Right renal cortex interstitium (tissue), 3 donors: Measurements from ENCODE around the gene SASH1. TPM values are rescaled to one million over a fixed set of nuclear protein-coding genes. Genes with fewer than 3 reads are reported as not detected.

Experiments
- DNase-seq, 3 donors: peaks; one replicate each; pipeline ENCODE4 v3.0.0-alpha.2; 2013; ENCODE audit warnings: low read depth in 3 of 3, low spot score in 2 of 3
- polyA plus RNA-seq, 3 donors: library from polyadenylated mRNA; unstranded; fragments of 120-200 nt; gene quantifications; one replicate each; pipeline ENCODE4 v1.2.1, GENCODE V29; 2013; ENCODE audit not compliant: insufficient read length in 3 of 3

Gene SASH1
- polyA plus RNA-seq, 3 donors, result 26.7 to 27.7 (median 26.9) TPM

DNA sequence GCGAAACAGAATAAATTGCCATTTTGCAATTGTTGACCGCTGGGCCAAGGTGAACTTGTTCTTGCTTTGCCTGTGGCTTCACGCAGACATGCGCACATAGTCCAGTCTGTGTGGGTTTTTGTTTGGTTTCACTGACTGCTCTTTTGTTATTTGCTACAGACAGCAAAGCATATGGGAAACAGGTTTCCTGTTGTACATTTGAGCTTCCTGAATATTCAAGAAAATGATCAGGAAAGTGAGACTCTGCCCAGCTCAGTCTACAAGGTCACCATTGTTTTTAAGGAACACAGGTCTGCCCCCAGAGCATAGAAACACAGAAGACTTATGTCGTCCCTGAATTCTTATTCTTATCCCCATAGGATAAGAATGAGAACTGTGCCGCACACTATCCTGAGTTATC, 55.6 kb downstream of the SASH1 start:
- no peak for DNase-seq

DNA sequence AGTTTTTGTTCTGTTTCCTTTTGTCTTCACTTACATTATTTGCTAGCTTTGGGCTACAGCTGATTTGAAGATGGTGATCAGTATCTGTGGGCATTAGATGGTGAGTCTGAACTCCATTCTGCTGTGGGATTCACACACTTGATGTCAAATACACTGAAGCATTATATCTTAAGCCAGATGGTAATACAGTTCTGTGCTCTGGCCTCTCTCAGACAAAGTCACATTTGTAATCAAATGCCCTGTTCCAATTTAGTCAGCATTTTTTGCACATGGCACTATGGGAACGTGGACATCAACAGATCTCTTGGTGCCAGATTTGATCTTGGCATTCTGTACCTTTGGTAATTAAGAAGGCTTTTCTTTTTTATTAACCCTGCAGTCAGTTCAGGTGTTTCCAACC, 56.0 kb downstream of the SASH1 start:
- no peak for DNase-seq

DNA sequence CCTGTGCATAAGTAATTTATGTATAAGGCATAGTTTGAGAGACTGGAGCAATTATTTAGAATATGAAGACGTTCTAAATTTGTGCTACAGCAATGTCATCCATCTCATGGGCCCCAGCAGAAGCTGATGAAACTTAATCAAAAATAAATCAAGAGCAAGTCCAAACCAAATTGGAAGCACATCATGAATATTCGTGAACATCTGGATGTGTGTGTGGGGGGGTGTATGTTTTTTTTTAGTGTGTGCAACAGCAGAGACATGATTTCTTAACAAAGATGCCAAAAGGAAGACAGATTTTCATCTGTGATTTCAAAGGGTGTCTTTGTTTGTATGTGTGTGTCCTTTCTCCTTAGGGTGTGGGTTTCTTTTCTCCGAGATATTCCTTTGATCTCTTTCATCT, 58.9 kb downstream of the SASH1 start:
- no peak for DNase-seq

DNA sequence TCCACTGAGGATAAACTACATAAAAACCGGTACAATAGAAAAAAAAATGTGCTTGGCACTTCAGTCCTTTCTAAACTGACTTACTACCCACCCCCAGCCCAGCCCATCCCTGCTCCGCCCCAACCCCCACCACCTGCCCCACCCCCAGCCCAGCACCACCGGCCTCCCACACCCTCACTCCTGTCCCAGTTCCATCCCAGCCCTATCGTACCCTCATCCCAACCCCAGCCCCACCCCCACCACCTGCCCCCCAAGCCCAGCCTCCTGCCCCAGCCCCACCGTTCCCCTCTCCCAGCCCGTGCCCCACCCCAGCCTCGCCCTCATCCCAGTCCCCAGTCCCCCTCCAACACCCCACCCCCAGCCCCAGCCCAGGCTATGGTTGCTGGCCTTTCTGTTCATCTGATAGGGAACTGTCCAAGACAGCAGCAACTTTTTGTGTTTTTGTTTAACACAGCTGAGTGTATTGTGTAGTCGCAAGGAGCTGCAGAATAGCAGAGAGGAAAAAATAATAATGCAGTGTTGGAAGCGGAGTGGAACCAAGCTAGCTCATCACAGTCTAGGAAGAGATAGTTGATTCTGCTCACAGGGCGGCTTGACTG, 61.9 kb downstream of the SASH1 start:
- DNase-seq, result no peak

DNA sequence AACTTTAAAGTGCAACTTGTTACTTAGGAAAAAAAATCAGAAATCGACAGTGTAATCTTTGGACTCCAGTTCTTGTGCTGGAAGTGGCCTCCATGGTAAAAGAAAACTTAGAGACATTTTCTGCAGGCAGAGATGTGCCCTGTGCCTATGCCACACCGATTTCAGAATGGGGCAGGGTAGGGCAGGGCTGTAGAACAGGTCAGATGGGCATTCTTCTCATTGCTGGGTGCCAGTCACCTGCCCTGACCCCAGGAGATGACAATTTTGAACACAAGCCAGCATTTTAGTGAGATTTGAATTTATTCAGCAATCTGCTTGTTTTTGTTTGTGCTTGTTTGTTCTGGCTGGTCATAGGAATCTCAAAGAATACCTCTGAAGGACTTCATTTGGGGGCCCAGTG, 63.3 kb downstream of the SASH1 start:
- DNase-seq, result no peak

DNA sequence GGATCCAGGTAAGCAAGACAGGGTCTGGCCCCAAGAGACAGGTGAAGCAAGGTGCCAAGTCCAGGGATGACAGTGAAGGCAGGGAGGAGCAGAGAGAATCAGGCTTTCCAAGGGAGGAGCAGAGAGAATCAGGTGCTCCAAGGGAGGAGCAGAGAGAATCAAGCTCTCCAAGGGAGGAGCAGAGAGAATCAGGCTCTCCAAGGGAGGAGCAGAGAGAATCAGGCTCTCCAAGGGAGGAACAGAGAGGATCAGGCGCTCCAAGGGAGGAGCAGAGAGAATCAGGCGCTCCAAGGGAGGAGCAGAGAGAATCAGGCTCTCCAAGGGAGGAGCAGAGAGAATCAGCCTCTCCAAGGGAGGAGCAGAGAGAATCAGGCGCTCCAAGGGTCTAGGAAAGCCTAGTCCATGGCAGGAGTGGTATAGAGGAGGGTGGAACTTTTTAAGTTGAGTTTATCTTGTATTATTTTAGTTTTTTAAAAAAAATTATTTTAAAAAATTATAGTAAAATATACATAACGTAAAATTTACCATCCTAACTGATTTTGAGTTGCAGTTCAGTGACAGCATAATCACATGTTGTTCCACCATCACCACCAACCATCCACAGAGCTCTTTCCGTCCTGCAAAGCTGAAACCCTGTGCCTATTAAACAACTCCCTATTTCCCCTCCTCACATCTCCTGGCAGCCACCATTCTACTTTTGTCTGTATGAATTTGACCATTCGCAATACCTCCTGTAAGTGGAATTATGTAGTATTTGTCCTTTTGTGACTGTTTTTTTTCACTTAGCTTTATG, 64.1 kb downstream of the SASH1 start:
- no peak for DNase-seq

DNA sequence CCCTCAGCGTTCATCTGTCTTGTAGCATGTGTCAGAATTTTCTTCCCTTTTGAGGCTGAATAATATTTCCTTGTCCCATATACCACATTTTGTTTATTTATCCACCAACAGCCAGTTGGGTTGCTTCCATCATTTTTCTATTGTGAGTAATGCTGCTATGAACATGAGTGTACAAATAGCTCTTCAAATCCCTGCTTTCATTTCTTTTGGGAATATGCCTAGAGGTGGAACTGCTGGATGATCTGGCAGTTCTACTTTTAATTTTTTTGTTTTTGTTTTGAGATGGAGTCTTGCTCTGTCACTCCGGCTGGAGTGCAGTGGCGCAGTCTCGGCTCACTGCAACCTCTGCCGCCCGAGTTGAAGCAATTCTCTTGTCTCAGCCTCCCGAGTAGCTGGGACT, 64.7 kb downstream of the SASH1 start:
- no peak for DNase-seq

DNA sequence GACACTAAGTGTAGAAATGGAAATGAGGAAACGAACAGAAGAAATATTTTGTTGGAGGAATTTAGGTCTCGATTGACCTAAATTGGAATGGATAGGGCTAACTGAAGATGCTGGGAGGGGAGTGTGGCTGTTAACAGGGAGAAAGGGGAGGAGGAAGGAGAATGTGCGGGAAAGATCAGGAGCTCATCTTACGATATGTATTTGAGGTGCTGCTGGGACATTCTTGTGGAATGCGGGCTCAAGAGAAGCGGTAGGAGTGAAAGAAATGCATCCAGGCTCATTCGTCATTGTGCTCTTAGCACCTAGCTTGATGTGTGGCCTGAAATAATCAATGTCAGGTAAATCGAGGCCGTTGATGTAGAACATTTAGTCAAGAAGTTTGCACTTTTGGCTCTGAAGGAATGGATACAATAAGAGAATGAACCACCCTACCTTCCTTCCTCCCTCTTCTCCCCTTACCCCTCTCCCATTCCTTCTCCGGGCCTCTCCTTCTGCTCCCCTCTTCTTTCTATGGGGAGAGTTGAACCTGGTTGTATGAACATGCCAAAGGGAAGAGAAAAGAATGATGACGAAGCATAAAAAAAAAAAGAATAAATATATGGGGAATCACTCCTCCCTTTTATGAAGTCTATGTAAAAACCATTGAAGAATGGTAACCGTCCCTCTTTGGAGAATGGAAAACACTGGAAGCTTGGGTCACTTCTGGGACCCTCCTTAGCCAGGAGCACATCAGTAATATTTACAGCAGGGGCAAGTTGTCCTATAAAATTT, 70.9 kb downstream of the SASH1 start:
- no peak for DNase-seq

DNA sequence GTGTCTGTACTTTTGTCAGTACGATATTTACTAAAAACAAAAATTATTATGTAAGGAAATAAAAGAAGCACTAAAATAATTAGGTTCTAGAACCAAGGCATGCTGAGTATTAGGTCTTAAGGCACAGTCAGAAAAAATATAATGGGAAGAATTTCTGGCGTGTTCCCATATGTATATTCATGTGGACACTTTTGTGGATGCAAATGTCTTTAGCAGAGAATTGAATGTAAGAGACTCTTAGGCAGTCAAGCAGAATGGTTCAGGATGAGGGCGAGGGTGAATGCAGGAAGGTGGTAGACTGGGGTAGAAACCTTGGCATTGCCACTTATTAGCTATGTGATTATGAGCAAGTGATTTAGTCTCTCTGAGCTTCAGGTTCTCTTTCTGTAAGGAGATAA, 71.5 kb downstream of the SASH1 start:
- no peak for DNase-seq

DNA sequence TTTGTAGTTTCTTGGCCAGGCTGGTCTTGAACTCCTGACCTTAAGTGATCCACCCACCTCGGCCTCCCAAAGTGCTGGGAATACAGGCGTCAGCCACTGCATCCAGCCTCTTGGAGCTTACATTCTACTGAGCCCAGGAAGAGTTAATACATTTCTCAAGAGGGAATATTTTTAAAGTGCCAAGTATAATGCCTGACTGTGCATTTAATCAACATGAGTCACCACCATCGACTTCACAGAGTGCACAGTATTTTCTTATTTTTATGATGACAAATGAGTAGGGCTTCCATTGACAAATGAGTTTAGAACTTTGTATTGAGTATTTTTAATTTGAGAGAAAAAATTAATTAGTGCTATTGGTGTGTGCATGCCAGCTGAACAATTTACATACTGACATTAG, 72.2 kb downstream of the SASH1 start:
- no peak for DNase-seq

DNA sequence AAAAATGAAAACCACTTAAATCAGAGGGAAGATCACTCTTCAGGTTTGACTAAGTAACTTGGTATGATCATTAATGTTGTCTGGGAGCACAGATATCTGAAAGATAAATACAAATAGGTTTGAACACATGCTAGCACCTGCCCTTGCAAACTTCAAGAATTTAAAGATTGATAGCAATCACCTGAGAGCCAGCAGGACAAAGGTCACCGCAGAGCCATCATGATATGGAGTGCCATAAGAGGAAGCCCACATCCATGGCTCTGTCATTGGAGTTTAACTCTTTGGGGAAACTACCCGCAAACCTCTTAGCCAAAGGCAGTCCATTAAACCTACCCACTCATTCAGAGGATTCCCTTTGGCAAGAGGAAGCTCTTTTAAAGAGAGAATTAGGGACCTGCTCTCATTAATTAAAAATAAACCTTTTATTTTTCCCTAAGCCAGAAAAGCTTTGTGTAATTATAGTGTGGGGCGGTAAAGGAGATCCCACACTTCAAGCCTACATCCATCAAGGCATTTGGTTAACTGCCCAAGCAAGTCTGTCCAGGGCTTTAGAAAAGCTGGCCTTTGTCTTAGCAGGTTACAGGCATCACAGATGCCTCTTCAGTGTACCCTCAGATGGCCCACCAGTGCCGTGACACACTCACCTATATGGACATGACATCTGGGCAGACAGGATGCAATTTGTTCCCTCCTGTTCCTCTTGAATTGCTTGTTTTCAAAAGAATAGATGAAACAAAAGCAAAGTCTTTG, 73.0 kb downstream of the SASH1 start:
- DNase-seq, result no peak

DNA sequence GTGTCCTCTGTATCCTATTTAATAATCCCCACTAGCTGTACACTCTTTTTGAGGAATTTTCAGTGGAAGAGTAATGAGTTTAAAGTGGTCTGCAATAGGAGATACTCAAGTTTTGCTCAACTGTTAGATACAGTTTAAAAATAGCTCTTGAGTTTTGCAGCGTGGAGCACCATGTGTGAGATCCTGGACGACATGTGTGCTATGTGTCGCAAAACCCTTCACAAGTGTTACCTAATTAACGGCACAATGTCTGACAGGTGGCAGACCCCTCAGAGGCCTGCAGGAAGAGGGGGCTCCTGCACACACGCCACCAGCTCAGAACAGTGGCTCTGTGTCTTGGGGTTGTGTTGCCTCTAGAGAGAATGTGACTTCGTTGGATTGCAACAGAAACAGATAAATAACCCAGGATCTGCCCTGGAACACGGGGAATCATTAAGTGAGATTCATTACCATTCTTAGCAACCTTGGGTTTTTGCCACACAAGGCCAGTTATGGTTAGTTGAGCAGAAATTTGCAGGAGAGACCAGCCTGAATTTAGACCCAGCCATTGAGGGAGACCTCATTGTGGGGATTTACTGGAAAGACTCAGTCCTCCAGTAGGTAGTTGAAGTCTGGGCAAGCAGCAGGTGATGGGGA, 73.8 kb downstream of the SASH1 start:
- no peak for DNase-seq

DNA sequence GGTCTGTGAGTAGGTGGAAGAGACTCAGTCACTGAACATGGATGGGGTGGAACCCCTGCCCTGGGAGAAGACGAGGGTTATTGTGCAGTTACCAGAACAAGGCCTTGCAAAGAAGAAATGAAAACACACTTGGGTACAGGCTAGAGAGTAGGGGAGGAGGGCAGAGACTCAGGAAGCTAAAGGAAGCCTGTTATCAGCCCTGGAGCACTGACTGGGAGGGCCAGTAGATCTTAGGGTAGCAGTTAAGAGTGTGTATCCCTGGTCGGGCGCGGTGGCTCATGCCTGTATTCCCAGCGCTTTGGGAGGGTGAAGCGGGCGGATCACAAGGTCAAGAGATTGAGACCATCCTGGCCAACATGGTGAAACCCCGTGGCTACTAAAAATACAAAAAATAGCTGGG, 74.4 kb downstream of the SASH1 start:
- DNase-seq, result no peak

DNA sequence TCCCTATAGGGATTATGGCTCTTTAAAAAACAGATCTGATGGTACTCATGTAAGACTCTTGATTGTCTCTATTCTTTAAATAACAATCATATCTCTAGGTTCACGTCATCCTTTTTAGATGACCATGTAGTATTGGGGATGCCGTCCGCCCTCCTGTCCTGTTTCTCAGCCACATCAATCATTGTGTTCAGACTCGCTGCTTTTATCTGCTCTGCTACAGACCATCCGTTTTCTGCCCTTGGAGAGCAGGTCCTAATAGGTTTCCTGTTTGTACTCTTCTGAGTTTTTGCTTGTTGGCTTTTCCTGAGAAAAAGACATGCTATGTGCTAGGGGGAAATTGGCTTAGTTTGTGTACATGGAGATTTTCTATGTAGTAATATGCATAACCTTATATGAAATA, 76.8 kb downstream of the SASH1 start:
- no peak for DNase-seq

DNA sequence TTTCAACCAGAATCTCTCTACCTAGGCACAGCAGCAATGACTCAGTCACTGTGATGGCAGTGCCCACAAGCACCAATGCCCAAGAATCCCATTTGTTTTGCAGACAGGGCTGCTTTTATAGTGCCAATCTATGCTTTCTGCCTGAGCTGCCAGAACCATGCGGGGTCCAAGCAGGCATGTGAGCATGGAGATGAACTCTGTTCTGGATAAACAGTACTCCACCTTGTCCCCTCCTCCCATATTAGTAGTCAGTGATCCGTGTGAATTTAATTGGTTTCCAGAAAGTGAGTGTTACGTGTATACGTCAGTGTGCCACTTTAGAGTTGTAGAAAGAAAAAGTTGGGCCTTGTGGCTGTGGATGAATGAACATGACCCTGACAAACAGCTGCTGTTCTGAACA, 79.4 kb downstream of the SASH1 start:
- DNase-seq, result no peak

DNA sequence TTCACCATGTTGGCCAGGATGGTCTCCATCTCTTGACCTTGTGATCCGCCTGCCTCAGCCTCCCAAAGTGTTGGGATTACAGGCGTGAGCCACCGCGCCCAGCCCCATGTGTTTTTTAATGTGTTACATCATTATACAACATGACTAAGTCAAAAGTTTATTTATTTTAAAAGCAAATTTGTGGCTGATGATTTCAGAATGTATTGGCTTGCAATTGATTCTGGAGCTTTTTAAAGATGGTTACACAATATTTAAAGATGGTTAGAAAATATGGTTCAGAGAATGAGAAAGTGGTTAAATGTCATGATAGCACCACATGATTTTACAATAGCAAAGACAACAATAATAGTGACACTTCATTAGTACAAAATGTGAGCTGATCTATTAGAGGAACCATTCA, 80.5 kb downstream of the SASH1 start:
- no peak for DNase-seq

DNA sequence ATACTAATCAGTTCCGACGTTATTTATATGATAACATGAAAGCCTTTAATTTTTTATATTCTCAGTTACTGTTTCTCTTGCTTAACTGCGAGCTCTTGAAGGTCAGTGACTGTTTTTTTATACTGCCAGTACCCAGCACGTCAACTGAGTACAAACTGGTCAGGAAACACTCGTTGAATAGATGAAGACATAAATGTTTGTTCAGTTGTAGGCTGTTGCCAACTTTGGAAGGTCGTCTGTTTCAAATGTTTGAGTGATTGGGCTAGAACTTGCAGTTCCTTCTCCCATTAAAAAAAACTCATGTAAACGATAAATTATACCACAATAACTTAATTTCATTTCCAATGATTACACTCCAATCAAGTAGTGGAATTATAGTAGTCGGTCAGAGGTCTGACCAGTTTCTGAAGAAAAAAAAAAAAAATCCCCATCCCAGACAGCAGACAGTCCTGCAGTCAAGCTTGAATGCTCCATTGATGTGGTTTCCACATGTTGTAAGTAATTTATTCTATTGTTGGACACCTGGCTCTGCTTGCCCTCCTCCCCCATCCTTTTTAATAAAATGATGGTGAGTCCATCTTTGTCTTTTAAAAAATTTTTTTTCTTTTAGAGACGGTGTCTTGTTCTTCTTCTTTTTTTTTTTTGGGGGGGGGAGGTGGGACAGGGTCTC, 81.1 kb downstream of the SASH1 start:
- DNase-seq, result no peak

DNA sequence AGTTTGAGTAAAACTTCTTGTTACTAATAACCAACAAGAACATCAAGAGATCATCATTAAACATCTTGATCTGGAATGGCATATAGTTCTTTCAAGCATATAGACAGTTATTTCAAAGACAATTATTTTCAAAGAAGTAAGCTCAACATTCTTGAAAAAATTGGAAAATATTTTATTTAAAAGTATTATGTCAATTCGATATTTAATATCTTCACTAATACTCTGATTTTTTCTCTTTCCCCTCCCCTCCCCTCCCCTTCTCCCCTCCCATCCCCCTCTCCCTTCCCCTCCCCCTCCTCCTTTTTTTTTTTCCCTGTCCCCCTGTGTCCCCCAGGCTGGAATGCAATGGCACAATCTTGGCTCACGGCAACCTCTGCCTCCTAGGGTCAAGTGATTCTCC, 82.8 kb downstream of the SASH1 start:
- DNase-seq, result no peak

DNA sequence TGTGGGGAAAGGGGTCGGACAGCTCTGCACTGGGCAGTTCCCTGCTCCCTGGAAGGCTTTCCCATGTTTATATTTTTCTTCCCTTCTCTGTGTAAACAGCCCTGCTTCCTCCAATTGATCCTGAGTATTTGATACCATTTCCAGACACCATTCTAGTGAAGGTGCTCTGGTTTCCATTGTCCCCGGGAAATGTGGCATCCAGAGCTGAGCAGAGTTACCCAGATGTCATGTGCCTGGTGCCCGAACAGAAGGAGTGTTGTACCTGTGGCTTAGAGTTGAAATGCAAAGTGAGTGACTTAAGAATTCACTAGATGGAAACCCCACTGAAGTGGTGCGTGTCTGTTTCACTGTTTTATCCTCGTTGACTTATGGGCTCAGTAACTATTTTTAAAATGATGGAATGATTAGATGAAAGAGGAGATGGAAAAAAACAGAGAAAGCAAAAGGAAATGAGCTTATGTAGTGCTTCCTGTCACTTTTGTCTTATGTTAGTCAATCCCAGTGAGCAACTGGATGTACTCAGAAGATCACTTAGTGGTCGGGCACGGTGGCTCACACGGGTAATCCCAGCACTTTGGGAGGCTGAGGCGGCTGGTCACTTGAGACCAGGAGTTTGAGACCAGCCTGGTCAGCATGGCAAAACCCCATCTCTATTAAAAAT, 83.8 kb downstream of the SASH1 start:
- DNase-seq, result no peak

DNA sequence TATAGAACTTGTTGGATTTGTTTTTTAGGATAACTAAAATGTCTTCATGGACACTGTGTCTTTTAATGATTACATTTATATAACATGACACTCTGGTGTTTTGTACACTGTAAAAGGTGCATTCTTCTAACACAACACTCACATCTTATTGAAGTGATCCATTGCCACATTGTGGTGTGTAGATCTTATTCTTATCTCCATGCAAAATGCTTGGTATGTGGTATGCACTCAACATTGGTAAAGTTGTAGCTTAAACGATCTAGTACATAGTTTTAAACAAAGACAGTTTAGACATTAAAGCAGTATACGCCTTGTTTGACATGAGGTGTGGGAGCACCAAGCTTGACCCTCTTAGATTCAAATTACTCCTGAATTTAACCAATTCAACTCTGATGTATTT, 84.7 kb downstream of the SASH1 start:
- DNase-seq, result no peak
